Measurements from ENCODE around the gene RASGRP1.

GRCh38 chr15:38475361-38475760 is 89.3 kb downstream of the RASGRP1 start:
- TF ChIP-seq, protein P1, sequence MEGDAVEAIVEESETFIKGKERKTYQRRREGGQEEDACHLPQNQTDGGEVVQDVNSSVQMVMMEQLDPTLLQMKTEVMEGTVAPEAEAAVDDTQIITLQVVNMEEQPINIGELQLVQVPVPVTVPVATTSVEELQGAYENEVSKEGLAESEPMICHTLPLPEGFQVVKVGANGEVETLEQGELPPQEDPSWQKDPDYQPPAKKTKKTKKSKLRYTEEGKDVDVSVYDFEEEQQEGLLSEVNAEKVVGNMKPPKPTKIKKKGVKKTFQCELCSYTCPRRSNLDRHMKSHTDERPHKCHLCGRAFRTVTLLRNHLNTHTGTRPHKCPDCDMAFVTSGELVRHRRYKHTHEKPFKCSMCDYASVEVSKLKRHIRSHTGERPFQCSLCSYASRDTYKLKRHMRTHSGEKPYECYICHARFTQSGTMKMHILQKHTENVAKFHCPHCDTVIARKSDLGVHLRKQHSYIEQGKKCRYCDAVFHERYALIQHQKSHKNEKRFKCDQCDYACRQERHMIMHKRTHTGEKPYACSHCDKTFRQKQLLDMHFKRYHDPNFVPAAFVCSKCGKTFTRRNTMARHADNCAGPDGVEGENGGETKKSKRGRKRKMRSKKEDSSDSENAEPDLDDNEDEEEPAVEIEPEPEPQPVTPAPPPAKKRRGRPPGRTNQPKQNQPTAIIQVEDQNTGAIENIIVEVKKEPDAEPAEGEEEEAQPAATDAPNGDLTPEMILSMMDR (IDR thresholded peaks at IDR 0.05) = no peak
- TF ChIP-seq POLR2A (IDR thresholded peaks at IDR 0.05) = no peak
